MM.1S (cell line): ENCODE measurements around the gene VTA1.

Source experiments
- CTCF ChIP-seq: fragments of 300-600 bp; sonication (generic); IDR thresholded peaks from 2 replicates; pipeline ENCODE4 v1.5.1; 2016; ENCODE audit warnings: antibody characterized with exemption, low read length, mixed read lengths
- EZH2phosphoT487 ChIP-seq: fragments of 300-600 bp; sonication (generic); IDR thresholded peaks from 2 replicates; pipeline ENCODE4 v1.6.1; 2018; ENCODE audit warnings: antibody characterized with exemption, low read length

- peak; percentile 77 for TF ChIP-seq CTCF
- TF ChIP-seq EZH2phosphoT487: no peak
Observed at GRCh38 chr6:142207265-142207877, 60.3 kb downstream of the VTA1 start.
